ENCODE data around the gene TRPM2. TPM values are rescaled to one million over a fixed set of nuclear protein-coding genes. Genes with fewer than 3 reads are reported as not detected.

The TRPM2 gene
- total RNA-seq, 6 experiments from 2014 or later, result 0.92 to 2.0 (median 1.2) TPM

DNA sequence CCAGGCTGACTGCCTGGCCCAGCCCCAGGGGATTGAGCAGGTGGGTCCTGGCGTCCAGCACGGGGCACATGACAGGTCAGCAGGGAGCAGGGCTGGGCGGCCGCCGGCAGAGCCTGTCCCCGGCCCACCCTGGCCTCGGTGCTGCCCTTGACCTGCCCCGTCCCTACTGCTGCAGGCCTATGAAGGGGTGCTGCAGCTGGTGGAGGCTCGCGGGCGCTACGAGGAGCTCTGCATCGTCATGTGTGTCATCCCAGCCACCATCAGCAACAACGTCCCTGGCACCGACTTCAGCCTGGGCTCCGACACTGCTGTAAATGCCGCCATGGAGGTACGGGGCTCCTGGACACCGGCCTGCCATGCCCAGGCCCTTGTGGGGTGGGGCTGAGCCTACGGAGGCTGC lies 29.8 kb upstream of the TRPM2 start:
- no peaks in the 10 kb centered on the region for H3K9me3 ChIP-seq
- no peaks in the 10 kb centered on the region for H3K4me1 ChIP-seq
- DNase-seq (no peak), ATAC-seq (no peak)
- H3K27me3 ChIP-seq, result no peaks in the 10 kb centered on the region
- no CpG with 5 or more reads among the region's 20 CpGs for WGBS (ENCODE audit: insufficient coverage, low coverage, low lambda C conversion rate, missing lambda C conversion rate)
- no peak overlapping the region for H3K4me3 ChIP-seq
- peaks cover 0 to 33% (median 0%) of the 10 kb centered on the region in 4 donors for H3K36me3 ChIP-seq
- no peak for TF ChIP-seq POLR2A (IDR thresholded peaks at IDR 0.05)
- TF ChIP-seq, protein P1, sequence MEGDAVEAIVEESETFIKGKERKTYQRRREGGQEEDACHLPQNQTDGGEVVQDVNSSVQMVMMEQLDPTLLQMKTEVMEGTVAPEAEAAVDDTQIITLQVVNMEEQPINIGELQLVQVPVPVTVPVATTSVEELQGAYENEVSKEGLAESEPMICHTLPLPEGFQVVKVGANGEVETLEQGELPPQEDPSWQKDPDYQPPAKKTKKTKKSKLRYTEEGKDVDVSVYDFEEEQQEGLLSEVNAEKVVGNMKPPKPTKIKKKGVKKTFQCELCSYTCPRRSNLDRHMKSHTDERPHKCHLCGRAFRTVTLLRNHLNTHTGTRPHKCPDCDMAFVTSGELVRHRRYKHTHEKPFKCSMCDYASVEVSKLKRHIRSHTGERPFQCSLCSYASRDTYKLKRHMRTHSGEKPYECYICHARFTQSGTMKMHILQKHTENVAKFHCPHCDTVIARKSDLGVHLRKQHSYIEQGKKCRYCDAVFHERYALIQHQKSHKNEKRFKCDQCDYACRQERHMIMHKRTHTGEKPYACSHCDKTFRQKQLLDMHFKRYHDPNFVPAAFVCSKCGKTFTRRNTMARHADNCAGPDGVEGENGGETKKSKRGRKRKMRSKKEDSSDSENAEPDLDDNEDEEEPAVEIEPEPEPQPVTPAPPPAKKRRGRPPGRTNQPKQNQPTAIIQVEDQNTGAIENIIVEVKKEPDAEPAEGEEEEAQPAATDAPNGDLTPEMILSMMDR (IDR thresholded peaks at IDR 0.05), result no peak
- no peak overlapping the region for H3K27ac ChIP-seq
- intact Hi-C loops (cut with DNase I), result no loop called here

DNA sequence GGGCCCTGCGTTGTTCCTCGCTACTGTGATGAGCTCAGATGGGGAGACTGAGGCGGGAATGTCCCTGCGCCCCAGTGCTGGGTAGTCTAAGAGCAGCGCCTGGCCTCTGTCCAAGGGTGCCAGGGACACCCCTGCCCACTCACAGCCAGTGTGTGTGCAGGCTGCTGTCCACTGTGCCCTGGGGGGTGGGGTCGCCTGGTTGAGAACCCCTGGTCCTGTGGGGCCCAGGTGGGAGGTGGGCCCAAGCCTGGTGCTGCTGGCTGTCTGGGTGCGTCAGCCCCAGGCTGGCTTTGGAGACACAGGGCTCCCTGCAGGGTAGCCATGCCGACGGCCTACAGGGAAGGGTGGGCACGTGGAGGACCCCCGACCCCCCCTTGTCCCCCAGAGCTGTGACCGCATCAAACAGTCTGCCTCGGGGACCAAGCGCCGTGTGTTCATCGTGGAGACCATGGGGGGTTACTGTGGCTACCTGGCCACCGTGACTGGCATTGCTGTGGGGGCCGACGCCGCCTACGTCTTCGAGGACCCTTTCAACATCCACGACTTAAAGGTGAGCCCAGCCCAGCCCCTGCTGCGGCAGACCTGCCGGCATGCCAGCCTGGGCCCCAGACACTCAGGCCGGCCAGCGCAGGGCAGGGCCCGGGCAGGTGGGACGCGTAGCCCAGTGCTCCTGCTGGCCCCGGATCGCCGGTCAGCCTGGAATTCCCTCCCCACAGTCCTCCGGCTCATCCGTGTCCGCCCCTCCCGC lies 29.1 kb upstream of the TRPM2 start:
- ATAC-seq, result no peak
- peaks cover 0 to 32% (median 0%) of the 10 kb centered on the region in 4 donors for H3K36me3 ChIP-seq
- TF ChIP-seq, protein P1 (IDR thresholded peaks at IDR 0.05), result no peak
- no peak for TF ChIP-seq POLR2A (IDR thresholded peaks at IDR 0.05)

DNA sequence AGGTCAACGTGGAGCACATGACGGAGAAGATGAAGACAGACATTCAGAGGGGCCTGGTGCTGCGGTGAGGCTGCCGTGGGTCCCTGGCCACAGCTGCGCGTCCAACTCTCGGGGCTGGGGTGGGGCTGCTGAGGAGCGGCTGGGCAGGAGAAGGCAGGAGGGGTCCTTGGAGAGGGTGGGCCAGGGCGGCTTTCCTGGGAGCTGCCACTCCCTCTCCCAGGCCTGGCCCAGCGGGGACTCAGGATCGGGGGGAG lies 28.6 kb upstream of the TRPM2 start:
- intact Hi-C loops (cut with DNase I), result no loop called here
- 96% methylated on average over 4 of the region's 11 CpGs for WGBS (ENCODE audit: insufficient coverage, low coverage, low lambda C conversion rate, missing lambda C conversion rate)
- TF ChIP-seq POLR2A (IDR thresholded peaks at IDR 0.05), result no peak
- TF ChIP-seq, protein P1 (IDR thresholded peaks at IDR 0.05), result no peak

More for the DNA sequence above, 29.1 kb upstream of the TRPM2 start:
- Histone ChIP-seq H3K4me1 (no peaks in the 10 kb centered on the region), H3K9me3 (no peaks in the 10 kb centered on the region), H3K27me3 (no peaks in the 10 kb centered on the region), H3K27ac (no peak overlapping the region), H3K4me3 (no peak overlapping the region)
- intact Hi-C loops (cut with DNase I), result no loop called here
- WGBS (ENCODE audit: insufficient coverage, low coverage, low lambda C conversion rate, missing lambda C conversion rate), result no CpG with 5 or more reads among the region's 37 CpGs
- no peak for DNase-seq

DNA sequence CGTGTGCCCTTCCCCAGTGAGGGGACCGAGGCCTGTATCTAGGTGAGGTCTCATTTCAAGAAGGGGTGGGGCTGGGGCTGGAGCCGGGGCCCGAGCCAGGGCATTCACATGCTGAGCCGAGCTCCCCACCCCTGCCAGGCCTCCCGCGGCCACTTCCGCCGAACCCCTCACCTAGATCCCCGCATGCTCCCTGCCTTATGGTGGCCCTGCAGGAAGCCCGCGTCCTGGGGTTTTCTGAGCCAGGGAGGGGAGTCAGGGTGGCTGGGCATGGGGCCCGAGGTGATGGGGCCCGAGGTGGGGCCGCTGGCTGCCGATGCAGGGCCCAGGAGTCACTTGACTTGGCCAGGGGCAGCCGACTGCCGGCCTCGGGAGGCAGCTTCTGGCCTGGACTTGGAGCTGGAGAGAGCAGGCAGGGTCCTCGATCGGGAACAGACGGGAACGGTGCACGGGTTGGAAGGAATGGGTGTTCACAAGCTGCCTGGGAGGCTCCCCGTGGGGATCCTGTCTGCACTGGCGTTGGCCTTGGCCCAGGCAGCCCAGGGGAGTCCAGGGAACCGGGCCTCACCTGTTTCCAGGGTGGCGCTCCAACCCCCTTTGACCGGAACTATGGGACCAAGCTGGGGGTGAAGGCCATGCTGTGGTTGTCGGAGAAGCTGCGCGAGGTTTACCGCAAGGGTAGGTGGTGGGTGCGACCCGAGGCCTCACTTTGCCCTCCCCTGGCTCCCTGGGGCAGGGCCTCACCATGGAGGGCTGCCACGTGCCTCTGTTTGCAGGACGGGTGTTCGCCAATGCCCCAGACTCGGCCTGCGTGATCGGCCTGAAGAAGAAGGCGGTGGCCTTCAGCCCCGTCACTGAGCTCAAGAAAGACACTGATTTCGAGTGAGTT lies 27.8 kb upstream of the TRPM2 start:
- Histone ChIP-seq H3K4me1 (no peaks in the 10 kb centered on the region), H3K4me3 (no peak overlapping the region), H3K27me3 (no peaks in the 10 kb centered on the region), H3K9me3 (no peaks in the 10 kb centered on the region), H3K36me3 (peaks cover 0 to 27% (median 0%) of the 10 kb centered on the region in 4 donors), H3K27ac (no peak overlapping the region)
- 79% methylated on average over 9 of the region's 44 CpGs for WGBS (ENCODE audit: insufficient coverage, low coverage, low lambda C conversion rate, missing lambda C conversion rate)
- TF ChIP-seq, protein P1 (IDR thresholded peaks at IDR 0.05), result no peak
- TF ChIP-seq POLR2A (IDR thresholded peaks at IDR 0.05), result no peak
- ATAC-seq (no peak), DNase-seq (no peak)
- intact Hi-C loops (cut with DNase I), result no loop called here

More for the DNA sequence above, 28.6 kb upstream of the TRPM2 start:
- H3K4me3 ChIP-seq, result no peak overlapping the region
- H3K36me3 ChIP-seq, result peaks cover 0 to 27% (median 0%) of the 10 kb centered on the region in 4 donors
- H3K27ac ChIP-seq, result no peak overlapping the region
- H3K9me3 ChIP-seq, result no peaks in the 10 kb centered on the region
- H3K4me1 ChIP-seq, result no peaks in the 10 kb centered on the region
- H3K27me3 ChIP-seq, result no peaks in the 10 kb centered on the region
- no peak for ATAC-seq
- DNase-seq, result no peak
